GM12878 (cell line): ENCODE results near the gene CNTNAP2. TPM values are rescaled to one million over a fixed set of nuclear protein-coding genes. Genes with fewer than 3 reads are reported as not detected.

ENCODE experiments used
- ATAC-seq: fragments of 200-7000 bp; cut with Tn5 transposase; 3 replicates; pipeline ENCODE4 v1.9.1; 2020; ENCODE audit warnings: mild to moderate bottlenecking, moderate library complexity
- BruUV-seq: library from RNA; stranded (reverse); fragments of 400-500 nt; replicated peaks from 2 replicates; lab custom pipeline; 2021; lab: Mats Ljungman, UMichigan
- CTCF ChIA-PET: fragments of 300-600 bp; sonication (Branson Sonifier 250); formaldehyde crosslinking; extraction: SDS; loops from one replicate; lab custom pipeline; 2021; ENCODE audit warnings: inconsistent platforms; lab: Yijun Ruan, JAX
- POLR2A ChIA-PET: fragments of 350-600 bp; formaldehyde crosslinking; extraction: SDS; loops from one replicate; lab custom pipeline; 2021; ENCODE audit warnings: inconsistent platforms; lab: Charles Lee
- RAD21 ChIA-PET: fragments of 300-600 bp; sonication (Branson Sonifier 250); formaldehyde crosslinking; loops from one replicate; lab custom pipeline; 2023; ENCODE audit warnings: antibody characterized with exemption; ENCODE audit not compliant: unreplicated experiment; lab: Charles Lee
- SMC1A ChIA-PET: fragments of 300-600 bp; sonication (Branson Sonifier 250); formaldehyde crosslinking; loops from one replicate; lab custom pipeline; 2023; ENCODE audit not compliant: unreplicated experiment, uncharacterized antibody; lab: Charles Lee
- DNase-seq: peaks from one replicate; pipeline ENCODE4 v3.0.0-alpha.2; 2011; ENCODE audit warnings: low read depth, low spot score
- FAIRE-seq: peaks from 3 replicates; lab custom pipeline; 2011; peaks lifted over from hg19 to GRCh38; lab: Jason Lieb, UNC
- H2AFZ ChIP-seq: 2 replicates; pipeline ENCODE4 v1.6.0; 2011; ENCODE audit warnings: low read depth, low read length, control low read depth; ENCODE audit not compliant: control insufficient read depth
- H3K27ac ChIP-seq: 2 replicates; pipeline ENCODE4 v1.5.1; 2011; ENCODE audit warnings: control low read depth; ENCODE audit not compliant: control insufficient read depth, insufficient read depth
- H3K27me3 ChIP-seq, 2 experiments: replicated peaks in 1 of 2; 2 replicates each; pipeline versions ENCODE4 v1.6.0 to v1.6.1; 2011; ENCODE audit warnings: low read length in 1 of 2; ENCODE audit not compliant: control insufficient read depth in 2 of 2, insufficient read depth in 2 of 2
- H3K36me3 ChIP-seq, 2 experiments: 2 replicates each; pipeline ENCODE4 v1.5.1; 2011; ENCODE audit warnings: low read length in 1 of 2; ENCODE audit not compliant: control insufficient read depth in 2 of 2, insufficient read depth in 2 of 2
- H3K4me1 ChIP-seq: 2 replicates; pipeline ENCODE4 v1.6.1; 2011; ENCODE audit warnings: mild to moderate bottlenecking, low read length, moderate library complexity, mixed read lengths; ENCODE audit not compliant: control insufficient read depth, insufficient read depth
- H3K4me2 ChIP-seq: 2 replicates; pipeline ENCODE4 v1.6.0; 2011; ENCODE audit warnings: control low read depth; ENCODE audit not compliant: control insufficient read depth, insufficient read depth
- H3K4me3 ChIP-seq: fragments of 200-600 bp; sonication (generic); 2 replicates; pipeline ENCODE4 v1.5.1; 2016
- H3K79me2 ChIP-seq: 2 replicates; pipeline ENCODE4 v1.6.0; 2011; ENCODE audit warnings: low read length; ENCODE audit not compliant: control insufficient read depth, insufficient read depth
- H3K9ac ChIP-seq: 2 replicates; pipeline ENCODE4 v1.8.0; 2011; ENCODE audit warnings: low read length, control low read depth, mixed read lengths; ENCODE audit not compliant: control insufficient read depth, insufficient read depth
- H3K9me3 ChIP-seq: replicated peaks from 3 replicates; pipeline ENCODE4 v1.5.1; 2011; ENCODE audit warnings: mild to moderate bottlenecking, low read length; ENCODE audit not compliant: control insufficient read depth, insufficient read depth
- H4K20me1 ChIP-seq: 2 replicates; pipeline ENCODE4 v1.6.0; 2011; ENCODE audit not compliant: control insufficient read depth, insufficient read depth
- BCL11A ChIP-seq: IDR thresholded peaks from 2 replicates; pipeline ENCODE4 v1.6.1; 2011; ENCODE audit warnings: low read depth, low read length
- CBX5 ChIP-seq: sonication (generic); IDR thresholded peaks from 2 replicates; pipeline ENCODE4 v1.6.1; 2016; ENCODE audit warnings: low read depth, moderate library complexity, mild to moderate bottlenecking, inconsistent platforms
- ETV6 ChIP-seq, 2 experiments: fragments of 450-650 bp in 1 of 2; IDR thresholded peaks in 1 of 2; conservative IDR thresholded peaks in 1 of 2; 2 replicates each; pipeline ENCODE4 v1.6.1; 2014; ENCODE audit warnings: antibody characterized with exemption in 1 of 2, borderline replicate concordance in 1 of 2, low read depth in 1 of 2, mild to moderate bottlenecking in 1 of 2, moderate library complexity in 1 of 2
- HDAC2 ChIP-seq: fragments of 200-600 bp; sonication (generic); IDR thresholded peaks from 2 replicates; pipeline ENCODE4 v1.6.1; 2017
- HDAC6 ChIP-seq: fragments of 200-600 bp; sonication (generic); IDR thresholded peaks from one replicate; pipeline ENCODE4 v1.8.0; 2017; ENCODE audit warnings: antibody characterized with exemption; ENCODE audit not compliant: unreplicated experiment
- NFYB ChIP-seq: IDR thresholded peaks from 2 replicates; pipeline ENCODE4 v1.6.1; 2011; ENCODE audit warnings: low read depth, mild to moderate bottlenecking, low read length, improper control_type of control experiment, moderate library complexity; ENCODE audit not compliant: insufficient read depth
- POLR2AphosphoS5 ChIP-seq: IDR thresholded peaks from 2 replicates; pipeline ENCODE4 v1.6.1; 2011; ENCODE audit warnings: mild to moderate bottlenecking, low read length, inconsistent platforms
- RFX5 ChIP-seq: IDR thresholded peaks from 2 replicates; pipeline ENCODE4 v1.6.1; 2011; ENCODE audit warnings: low read depth, low read length, improper control_type of control experiment
- SREBF2 ChIP-seq: IDR thresholded peaks from 2 replicates; pipeline ENCODE4 v1.6.1; 2012; ENCODE audit warnings: mild to moderate bottlenecking, low read length
- TARDBP ChIP-seq: IDR thresholded peaks from 2 replicates; pipeline ENCODE4 v1.6.1; 2016; ENCODE audit warnings: borderline replicate concordance
- TCF12 ChIP-seq: IDR thresholded peaks from 2 replicates; pipeline ENCODE4 v1.6.1; 2011; ENCODE audit warnings: low read depth, mild to moderate bottlenecking, low read length
- ZSCAN29 ChIP-seq: fragments of 450-650 bp; IDR thresholded peaks from 2 replicates; pipeline ENCODE4 v1.6.1; 2017; ENCODE audit warnings: mild to moderate bottlenecking, moderate library complexity
- WGBS: methylation state at CpG from one replicate; pipeline ENCODE4 v1.1.6; 2016; ENCODE audit warnings: low lambda C conversion rate; ENCODE audit not compliant: insufficient replicate concordance, insufficient coverage; ENCODE audit errors: missing lambda C conversion rate; 5-methylcytosine and 5-hydroxymethylcytosine counted together
- in situ Hi-C: fragments of 300-500 bp; cut with MboI; formaldehyde crosslinking; loops from 9 replicates; pipeline ENCODE4 v1.14.3; 2018; ENCODE audit warnings: mixed read lengths
- intact Hi-C: fragments of 100-400 bp; cut with micrococcal nuclease; formaldehyde crosslinking; loops from one replicate; pipeline ENCODE4 v1.14.2; 2022; ENCODE audit not compliant: unreplicated experiment
- polyA plus RNA-seq, 11 experiments: library from polyadenylated mRNA; depleted of rRNA in 4 of 11; unstranded in 6 of 11; stranded (reverse) in 5 of 11; fragments of >200 nt; fragmentation: Nextera tagmentation in 4 of 11; fragmentation: Illumina TruSeq in 1 of 11; extraction: Ambion mirVana in 4 of 11; extraction: Trizol in 1 of 11; gene quantifications; 1 replicate in 1 of 11; 2 replicates in 10 of 11; pipeline versions ENCODE4 v1.2.1 to v1.2.3, GENCODE V29; 2011 to 2016; ENCODE audit warnings: inconsistent platforms in 2 of 11, missing spikeins in 2 of 11, low read depth in 1 of 11
- total RNA-seq, 4 experiments: library from RNA; depleted of rRNA in 3 of 4; stranded (reverse); fragments of >200 nt in 3 of 4; fragmentation: Illumina TruSeq in 1 of 4; extraction: Trizol in 1 of 4; gene quantifications; 2 replicates each; pipeline versions ENCODE4 v1.2.1 to v1.2.3, GENCODE V29; 2013 to 2021
- TF ChIP-seq, protein P1 (sequence below): fragments of 450-650 bp; IDR thresholded peaks from 2 replicates; pipeline ENCODE4 v1.6.1; 2017; ENCODE audit warnings: mild to moderate bottlenecking, low read depth, inconsistent platforms; ENCODE audit not compliant: poor library complexity, severe bottlenecking
- TF ChIP-seq, protein P2 (sequence below): fragments of 450-650 bp; IDR thresholded peaks from 2 replicates; pipeline ENCODE4 v1.6.1; 2018; ENCODE audit warnings: borderline replicate concordance, mild to moderate bottlenecking; ENCODE audit not compliant: partially characterized antibody
- TF ChIP-seq, protein P3 (sequence below): fragments of 450-650 bp; IDR thresholded peaks from 2 replicates; pipeline ENCODE4 v1.6.1; 2017; ENCODE audit warnings: mild to moderate bottlenecking, moderate library complexity

Gene CNTNAP2
- total and polyA plus RNA-seq, 10 of the 15 experiments (the other 5 are each of a cell fraction or from before 2014, with no cell fraction given): 0.03 to 0.08 (median 0.03) TPM; not detected in 7

DNA sequence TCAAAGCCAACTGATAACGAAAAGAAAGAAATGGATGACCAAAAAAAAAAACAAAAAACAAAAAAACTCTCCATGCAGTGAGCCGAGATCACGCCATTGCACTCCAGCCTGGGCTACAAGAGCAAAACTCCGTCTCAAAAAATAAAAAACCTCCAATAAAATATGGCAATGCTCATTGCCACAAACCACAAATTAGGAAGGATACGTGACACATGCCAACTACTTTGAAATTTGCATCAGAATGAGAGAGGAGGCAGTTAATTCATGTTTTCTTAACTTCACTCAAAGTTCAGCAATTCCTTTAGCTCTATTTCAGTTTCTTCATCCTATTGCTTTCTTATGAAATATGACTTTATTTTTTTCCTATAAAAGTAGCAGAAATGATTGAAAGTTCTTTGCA is 2075.9 kb downstream of the CNTNAP2 start:
- 11% methylated on average over 5 of the region's 5 CpGs for WGBS
- H3K79me2 ChIP-seq: no peaks in the 10 kb centered on the region
- H4K20me1 ChIP-seq: no peaks in the 10 kb centered on the region
- ChIA-PET SMC1A (no interaction called here), CTCF (no interaction called here), RAD21 (no interaction called here), POLR2A (no interaction called here)
- no peak overlapping the region for H2AFZ ChIP-seq
- H3K4me2 ChIP-seq: no peak overlapping the region
- BruUV-seq: no TSS peak
- intact Hi-C loops: no loop called here
- ATAC-seq: no peak
- H3K27ac ChIP-seq: no peak overlapping the region
- in situ Hi-C loops: no loop called here
- no peaks in the 10 kb centered on the region for H3K36me3 ChIP-seq
- no peak for FAIRE-seq
- H3K4me1 ChIP-seq: no peaks in the 10 kb centered on the region
- no peak for DNase-seq
- no peaks in the 10 kb centered on the region; a peak in 1 of 4 replicates for H3K27me3 ChIP-seq
- no peaks in the 10 kb centered on the region for H3K9me3 ChIP-seq
- no peak overlapping the region for H3K9ac ChIP-seq
- H3K4me3 ChIP-seq: no peak overlapping the region
- TF ChIP-seq TARDBP (no peak), NFYB (no peak), ZSCAN29 (no peak), POLR2AphosphoS5 (no peak), HDAC2 (no peak), CBX5 (no peak), HDAC6 (no peak), RFX5 (no peak), BCL11A (no peak), SREBF2 (no peak), ETV6 (conservative IDR thresholded peaks at IDR 0.05 in 1 of 2, IDR thresholded peaks at IDR 0.05 in 1 of 2; ENCODE audit: borderline replicate concordance in 1 of 2, low read depth in 1 of 2) (no peak), TCF12 (no peak)
- TF ChIP-seq, protein P1, sequence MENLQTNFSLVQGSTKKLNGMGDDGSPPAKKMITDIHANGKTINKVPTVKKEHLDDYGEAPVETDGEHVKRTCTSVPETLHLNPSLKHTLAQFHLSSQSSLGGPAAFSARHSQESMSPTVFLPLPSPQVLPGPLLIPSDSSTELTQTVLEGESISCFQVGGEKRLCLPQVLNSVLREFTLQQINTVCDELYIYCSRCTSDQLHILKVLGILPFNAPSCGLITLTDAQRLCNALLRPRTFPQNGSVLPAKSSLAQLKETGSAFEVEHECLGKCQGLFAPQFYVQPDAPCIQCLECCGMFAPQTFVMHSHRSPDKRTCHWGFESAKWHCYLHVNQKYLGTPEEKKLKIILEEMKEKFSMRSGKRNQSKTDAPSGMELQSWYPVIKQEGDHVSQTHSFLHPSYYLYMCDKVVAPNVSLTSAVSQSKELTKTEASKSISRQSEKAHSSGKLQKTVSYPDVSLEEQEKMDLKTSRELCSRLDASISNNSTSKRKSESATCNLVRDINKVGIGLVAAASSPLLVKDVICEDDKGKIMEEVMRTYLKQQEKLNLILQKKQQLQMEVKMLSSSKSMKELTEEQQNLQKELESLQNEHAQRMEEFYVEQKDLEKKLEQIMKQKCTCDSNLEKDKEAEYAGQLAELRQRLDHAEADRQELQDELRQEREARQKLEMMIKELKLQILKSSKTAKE: no peak
- TF ChIP-seq, protein P2, sequence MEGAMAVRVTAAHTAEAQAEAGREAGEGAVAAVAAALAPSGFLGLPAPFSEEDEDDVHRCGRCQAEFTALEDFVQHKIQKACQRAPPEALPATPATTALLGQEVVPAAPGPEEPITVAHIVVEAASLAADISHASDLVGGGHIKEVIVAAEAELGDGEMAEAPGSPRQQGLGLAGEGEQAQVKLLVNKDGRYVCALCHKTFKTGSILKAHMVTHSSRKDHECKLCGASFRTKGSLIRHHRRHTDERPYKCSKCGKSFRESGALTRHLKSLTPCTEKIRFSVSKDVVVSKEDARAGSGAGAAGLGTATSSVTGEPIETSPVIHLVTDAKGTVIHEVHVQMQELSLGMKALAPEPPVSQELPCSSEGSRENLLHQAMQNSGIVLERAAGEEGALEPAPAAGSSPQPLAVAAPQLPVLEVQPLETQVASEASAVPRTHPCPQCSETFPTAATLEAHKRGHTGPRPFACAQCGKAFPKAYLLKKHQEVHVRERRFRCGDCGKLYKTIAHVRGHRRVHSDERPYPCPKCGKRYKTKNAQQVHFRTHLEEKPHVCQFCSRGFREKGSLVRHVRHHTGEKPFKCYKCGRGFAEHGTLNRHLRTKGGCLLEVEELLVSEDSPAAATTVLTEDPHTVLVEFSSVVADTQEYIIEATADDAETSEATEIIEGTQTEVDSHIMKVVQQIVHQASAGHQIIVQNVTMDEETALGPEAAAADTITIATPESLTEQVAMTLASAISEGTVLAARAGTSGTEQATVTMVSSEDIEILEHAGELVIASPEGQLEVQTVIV: no peak
- TF ChIP-seq, protein P3, sequence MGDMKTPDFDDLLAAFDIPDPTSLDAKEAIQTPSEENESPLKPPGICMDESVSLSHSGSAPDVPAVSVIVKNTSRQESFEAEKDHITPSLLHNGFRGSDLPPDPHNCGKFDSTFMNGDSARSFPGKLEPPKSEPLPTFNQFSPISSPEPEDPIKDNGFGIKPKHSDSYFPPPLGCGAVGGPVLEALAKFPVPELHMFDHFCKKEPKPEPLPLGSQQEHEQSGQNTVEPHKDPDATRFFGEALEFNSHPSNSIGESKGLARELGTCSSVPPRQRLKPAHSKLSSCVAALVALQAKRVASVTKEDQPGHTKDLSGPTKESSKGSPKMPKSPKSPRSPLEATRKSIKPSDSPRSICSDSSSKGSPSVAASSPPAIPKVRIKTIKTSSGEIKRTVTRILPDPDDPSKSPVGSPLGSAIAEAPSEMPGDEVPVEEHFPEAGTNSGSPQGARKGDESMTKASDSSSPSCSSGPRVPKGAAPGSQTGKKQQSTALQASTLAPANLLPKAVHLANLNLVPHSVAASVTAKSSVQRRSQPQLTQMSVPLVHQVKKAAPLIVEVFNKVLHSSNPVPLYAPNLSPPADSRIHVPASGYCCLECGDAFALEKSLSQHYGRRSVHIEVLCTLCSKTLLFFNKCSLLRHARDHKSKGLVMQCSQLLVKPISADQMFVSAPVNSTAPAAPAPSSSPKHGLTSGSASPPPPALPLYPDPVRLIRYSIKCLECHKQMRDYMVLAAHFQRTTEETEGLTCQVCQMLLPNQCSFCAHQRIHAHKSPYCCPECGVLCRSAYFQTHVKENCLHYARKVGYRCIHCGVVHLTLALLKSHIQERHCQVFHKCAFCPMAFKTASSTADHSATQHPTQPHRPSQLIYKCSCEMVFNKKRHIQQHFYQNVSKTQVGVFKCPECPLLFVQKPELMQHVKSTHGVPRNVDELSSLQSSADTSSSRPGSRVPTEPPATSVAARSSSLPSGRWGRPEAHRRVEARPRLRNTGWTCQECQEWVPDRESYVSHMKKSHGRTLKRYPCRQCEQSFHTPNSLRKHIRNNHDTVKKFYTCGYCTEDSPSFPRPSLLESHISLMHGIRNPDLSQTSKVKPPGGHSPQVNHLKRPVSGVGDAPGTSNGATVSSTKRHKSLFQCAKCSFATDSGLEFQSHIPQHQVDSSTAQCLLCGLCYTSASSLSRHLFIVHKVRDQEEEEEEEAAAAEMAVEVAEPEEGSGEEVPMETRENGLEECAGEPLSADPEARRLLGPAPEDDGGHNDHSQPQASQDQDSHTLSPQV: no peak
